Renal cortical epithelial cell (primary cell): ENCODE measurements around the gene EBF3. TPM values are rescaled to one million over a fixed set of nuclear protein-coding genes. Genes with fewer than 3 reads are reported as not detected.

Experiments
- DNase-seq: peaks from one replicate; pipeline ENCODE4 v3.0.0-alpha.2; 2011; ENCODE audit warnings: low read depth
- total RNA-seq: library from RNA; depleted of rRNA; stranded (reverse); fragments of >200 nt; gene quantifications from 2 replicates; pipeline ENCODE4 v1.2.3, GENCODE V29; 2014

The EBF3 gene, protein sequence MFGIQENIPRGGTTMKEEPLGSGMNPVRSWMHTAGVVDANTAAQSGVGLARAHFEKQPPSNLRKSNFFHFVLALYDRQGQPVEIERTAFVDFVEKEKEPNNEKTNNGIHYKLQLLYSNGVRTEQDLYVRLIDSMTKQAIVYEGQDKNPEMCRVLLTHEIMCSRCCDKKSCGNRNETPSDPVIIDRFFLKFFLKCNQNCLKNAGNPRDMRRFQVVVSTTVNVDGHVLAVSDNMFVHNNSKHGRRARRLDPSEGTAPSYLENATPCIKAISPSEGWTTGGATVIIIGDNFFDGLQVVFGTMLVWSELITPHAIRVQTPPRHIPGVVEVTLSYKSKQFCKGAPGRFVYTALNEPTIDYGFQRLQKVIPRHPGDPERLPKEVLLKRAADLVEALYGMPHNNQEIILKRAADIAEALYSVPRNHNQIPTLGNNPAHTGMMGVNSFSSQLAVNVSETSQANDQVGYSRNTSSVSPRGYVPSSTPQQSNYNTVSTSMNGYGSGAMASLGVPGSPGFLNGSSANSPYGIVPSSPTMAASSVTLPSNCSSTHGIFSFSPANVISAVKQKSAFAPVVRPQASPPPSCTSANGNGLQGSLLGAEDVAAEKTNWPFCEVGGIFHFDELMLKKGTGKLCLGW
- under 0.01 and 0.05 TPM in 2 replicates for total RNA-seq

- DNase-seq: no peak
These were observed at the start of gene EBF3 for GRCh38 chr10:129963641-129964501. Gene EBF3, minus strand, starts transcription at chr10:129964274. Its CDS starts 506 bp downstream, at chr10:129963768.

DNA sequence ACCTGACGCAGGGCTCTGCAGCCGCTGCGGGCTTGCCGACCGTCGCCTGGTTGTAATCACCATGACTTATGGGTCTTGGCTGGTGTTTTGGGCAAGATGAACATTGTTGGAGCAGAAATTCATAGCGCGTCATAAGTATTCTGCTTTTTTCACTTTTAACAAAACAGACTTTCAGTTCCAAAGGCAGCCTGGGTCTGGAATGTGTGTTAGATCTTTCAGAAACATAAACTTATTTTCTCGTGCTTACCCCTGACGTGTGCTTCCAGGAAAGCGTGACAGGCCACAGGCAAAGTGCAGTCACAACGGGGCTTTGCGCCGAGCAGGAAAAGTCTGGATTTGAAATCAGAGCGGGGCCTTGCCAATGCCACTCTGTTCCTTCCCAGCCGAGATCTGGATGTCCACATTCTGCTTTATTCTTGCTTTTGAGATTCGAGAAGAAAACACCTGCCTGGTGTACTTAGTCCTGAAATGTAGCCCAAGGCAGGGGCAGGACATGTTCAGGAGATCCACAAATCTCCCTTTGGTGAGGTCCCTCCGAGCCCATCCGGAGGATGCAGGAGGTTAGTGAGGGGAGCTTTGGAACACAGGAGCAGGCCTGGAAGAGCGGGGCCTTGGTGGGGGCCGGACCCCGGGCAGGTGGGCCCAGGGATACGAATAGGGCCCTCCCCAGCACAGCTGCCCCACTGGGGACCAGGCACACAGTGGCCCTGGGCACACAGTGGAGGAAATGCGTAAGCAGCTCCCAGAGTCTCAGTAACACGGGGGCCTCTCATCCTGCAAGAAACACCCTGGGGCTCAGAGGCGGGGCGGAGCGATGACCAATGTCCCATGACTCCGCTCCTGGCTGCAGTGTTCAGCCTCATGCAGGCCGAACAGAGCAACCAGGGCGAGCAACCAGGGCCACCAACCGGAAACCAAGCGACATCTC lies 49.5 kb upstream of the EBF3 start:
- DNase-seq: no peak

- no peak for DNase-seq
These were observed 48.1 kb upstream of the EBF3 start for GRCh38 chr10:130012129-130012528.

DNA sequence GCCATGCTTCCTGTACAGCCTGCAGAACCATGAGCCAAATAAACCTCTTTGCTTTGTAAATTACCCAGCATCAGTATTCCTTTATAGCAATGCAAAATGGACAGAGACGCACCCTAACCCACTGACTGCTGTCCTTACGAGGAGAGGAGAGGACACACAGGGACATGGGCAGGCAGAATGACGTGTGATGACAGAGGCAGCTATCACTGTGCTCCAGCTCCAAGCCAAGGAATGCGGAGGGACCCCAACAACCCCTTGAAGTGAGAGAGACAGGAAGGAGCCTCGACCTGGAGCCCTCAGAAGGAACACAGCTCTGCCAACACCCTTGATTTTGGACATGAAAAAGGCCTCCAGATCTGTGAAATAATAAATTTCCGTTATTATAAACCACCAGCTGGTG lies 46.6 kb upstream of the EBF3 start:
- no peak for DNase-seq

DNA sequence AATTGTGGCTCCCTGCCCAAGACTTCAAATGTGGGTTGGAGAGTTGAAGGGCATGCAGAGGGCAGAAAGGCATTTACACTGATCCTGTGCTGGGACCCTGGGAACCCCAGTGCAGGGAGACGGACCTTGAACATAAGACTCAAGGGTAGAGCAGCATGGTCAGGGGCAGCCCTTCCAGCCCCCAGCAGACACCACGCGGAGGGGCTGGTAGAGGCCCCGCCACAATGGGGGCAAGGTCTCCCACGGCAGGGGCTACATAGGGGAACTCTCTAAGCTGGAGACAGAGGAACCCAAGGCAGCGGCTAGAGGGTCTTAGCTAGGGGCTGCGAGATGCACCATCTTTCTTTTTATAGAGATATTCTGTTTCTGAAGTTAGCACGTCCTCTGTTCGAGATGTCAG lies 45.2 kb upstream of the EBF3 start:
- DNase-seq: no peak

DNA sequence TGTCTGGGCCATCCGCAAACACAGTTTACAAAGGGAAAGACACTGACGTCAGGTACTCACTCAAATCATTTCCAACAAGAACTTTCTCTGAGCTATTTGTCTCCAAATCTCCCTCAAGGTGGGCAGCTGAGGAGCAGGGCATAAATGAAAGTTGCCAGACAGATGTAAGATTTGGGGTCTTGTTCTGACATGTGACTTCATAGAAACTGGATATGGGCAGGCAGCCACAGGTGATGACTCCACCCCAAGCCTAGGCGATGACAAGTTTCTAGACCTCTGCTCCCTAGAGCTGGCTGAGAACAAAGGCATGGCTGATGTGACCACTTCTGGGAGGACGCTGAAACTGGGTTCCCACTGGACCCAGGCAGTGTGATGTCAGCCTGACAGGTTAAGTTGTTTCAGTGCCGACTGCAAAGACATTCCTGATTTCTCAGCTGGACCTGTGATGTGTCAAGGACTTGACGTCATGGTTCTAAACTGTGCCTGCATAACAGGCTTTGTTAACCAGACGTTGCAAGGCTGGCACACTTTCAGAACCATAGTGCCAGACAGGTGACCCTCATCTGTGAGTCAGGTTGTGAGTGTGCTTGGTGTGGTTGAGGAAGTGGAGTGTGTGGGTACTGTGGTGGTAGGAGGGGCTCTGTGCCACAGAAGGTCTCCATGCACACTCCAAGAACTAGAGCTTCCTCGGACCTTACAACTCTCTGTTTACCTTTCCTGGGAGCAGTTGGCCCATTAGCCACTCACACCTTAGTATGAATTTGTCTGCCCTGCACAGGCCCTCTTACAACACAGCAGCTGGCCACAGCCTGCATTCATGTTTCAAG lies 39.9 kb upstream of the EBF3 start:
- DNase-seq: no peak

DNA sequence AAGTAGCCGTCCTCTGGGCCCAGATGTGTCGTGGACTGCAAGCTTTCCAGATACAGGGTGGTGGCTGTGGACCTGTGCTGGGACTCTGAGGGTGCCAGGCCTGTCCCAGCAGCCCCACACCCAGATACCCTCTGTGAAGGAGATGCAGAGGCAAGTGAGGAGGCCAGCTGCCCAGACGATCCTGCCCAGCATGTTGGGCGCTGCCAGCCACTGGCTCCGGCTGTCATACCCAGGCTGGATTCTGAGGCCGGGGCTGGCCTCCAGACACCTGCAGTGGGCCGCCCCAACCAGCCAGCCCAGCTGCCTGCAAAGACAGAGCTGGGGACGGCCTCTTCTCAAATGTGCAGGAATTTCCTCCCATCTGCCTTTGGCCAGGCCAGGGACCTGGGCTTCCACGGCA lies 39.1 kb upstream of the EBF3 start:
- DNase-seq: no peak

GRCh38 chr10:130002606-130003005 lies 38.5 kb upstream of the EBF3 start:
- DNase-seq: no peak

DNA sequence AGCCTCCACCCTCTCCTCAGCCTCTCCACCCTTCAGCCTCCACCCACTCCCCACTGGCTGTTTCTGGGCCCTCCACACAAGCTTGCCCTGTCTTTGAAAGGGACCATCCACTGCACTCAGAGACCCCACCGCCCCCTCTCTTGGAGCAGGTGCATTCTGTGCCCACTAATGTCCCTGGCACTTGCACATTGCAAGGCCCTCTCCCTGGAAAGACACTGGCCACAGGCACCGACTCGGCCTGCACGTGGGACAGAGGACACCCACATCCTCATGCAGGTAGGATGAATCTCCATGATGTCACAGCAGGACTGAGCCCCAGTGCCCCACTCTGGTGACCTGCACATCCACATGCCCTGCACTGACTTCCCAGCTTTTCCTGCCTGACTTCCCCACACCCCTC lies 36.8 kb upstream of the EBF3 start:
- DNase-seq: no peak

- no peak for DNase-seq
These were observed 35.1 kb upstream of the EBF3 start for GRCh38 chr10:129999140-129999539.

- DNase-seq: no peak
These were observed 29.5 kb upstream of the EBF3 start for GRCh38 chr10:129993621-129994020.

DNA sequence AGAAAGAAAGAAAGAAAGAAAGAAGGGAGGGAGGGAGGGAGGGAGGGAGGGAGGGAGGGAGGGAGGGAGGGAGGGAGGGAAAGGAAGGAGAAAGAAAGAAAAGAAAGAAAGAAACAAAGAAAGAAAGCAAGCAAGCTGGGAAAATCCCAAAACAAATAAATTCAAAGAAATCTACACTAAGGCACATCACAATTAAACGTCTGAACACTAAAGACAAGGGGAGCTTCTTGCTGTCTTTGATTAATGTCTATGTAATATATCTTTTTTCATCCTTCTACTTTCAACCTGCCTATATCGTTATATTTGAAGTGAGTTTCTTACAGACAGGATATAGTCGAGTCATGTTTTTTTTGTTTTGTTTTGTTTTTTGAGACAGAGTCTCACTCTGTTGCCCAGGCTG lies 28.3 kb upstream of the EBF3 start:
- no peak for DNase-seq

DNA sequence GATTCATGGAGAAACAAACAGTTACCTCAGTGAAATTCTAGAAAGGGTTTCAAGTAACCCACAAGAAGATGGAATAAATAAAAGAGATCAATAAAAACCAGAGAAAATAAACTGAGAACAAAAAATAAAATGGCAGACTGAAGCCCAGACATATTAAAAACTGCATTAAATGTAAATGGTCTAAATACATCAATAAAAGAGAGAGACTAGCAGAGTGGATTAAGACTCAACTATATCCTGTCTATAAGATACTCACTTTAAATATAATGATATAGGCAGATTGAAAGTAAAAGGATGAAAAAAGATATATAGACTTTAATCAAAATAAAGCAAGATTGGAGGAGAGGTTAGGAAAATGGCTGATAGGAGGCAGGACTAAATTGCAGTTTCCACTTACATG lies 18.8 kb upstream of the EBF3 start:
- no peak for DNase-seq

DNA sequence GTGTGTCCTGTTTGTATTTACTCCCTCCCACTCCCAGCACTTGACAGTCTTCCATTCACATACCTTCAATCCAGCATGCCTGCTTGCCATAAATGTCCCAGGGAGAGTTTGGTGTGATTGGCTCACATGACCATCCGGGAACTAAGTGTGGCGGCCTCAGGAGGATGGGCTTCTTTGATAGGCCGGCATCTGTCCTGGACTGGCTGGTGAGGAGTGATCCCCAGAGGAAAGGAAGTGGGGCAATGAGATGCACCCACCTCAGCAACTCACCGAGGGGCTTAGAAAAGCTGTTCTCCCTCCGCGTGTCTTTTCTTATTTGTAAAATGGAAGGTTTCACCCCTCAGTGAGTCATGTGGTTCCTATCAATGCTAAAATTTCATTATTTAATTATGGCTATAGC lies 14.9 kb upstream of the EBF3 start:
- no peak for DNase-seq

DNA sequence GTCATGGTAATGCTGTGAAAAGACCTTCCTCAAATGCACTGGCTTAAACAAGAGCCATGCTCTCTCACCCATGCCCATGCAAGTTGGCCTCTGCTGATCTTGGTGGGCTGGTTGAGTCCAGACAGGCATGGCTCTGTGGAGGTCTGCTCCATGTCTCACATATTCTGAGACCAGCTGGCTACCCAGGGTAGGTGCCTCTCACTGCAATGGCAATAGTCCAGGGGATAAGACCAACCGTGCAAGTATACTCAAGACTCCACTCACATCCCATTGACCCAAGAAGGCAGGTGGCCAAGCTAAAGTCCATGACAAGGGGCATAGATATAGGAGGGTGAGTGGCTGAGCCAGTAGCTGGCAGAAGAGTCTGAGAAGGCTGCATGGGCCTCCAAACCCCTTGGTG lies 14.2 kb upstream of the EBF3 start:
- DNase-seq: no peak

DNA sequence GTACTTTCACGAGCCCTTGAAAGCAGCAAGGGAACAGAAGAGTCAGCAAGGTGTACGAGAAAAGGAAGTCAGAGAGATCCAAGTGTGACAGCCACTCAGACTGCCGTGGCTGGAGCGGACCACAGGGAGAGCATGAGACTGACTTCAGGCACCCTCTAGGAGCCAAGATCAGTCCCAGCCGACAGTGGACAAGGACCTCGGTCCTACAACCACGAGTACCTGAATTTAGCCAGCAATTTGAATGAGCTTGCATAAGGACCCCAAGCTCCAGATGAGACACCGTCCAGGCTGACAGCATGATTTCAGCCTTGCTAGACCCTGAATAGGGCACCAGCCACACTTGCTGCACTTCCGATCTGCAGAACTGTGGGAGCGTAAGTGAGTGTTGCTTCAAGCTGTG lies 13.7 kb upstream of the EBF3 start:
- no peak for DNase-seq

DNA sequence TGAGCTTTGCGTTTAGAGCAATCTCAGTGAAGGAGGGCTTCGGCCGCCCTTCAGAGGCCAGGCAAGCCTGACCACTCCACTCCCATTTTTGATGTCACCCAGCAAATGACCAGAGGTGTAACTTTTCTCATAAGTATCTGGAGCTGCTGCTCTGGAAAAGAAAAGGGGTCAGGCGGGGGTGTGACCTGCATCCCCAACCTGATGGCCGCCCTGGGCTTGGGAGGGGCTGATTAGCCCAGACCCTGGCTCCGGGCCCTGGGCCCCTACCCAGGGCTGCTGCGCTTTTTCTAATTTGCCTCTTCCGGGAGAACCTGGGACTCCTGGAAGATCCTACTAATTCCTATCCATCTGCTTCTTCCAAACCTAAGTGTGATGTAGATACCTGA lies 9.6 kb upstream of the EBF3 start:
- DNase-seq: no peak

DNA sequence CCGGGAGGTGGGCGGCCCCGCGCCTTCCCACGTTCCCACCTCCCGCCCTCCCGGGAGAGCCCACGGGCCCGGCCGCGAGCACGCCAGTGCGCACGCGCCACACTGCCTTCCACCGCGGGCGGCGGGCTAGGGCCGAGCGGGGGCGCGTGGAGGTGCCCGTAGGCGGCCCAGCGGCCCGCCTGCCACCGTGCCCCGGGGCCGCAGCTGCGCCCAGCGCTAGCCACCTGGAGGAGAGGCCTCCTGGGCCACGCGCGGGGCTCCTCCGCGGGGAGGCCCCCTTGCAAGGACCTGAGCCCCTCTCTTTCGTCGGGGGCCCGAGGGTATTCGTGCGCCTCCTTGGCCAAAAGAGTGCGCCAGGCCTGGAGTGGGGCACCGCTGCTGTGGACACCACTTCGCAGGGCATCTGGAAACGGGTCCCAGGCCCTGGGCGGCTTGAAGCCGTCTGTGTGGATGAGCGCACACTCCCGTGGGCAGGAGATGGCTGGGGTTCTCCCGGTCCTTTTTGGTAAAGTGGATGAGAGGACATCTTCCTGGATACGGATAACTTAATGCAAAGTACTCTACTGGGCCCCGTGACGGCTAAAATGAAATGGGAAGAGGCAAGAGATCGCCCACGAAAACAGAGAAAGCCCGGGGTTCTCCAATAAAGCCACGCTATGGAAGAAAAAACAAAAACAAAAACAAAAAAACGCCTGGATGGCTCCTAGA lies 9.0 kb upstream of the EBF3 start:
- no peak for DNase-seq

GRCh38 chr10:129972145-129972965 lies 8.3 kb upstream of the EBF3 start:
- DNase-seq: no peak
